Measurements from ENCODE around the gene ADGRG1. TPM values are rescaled to one million over a fixed set of nuclear protein-coding genes. Genes with fewer than 3 reads are reported as not detected.

The ADGRG1 gene
- total and polyA plus RNA-seq, 2 donors (not counting 1 experiment from before 2014, with no cell fraction given): 0.20 to 0.61 TPM

GRCh38 chr16:57640612-57641011, 12.2 kb downstream of the ADGRG1 start:
- Histone ChIP-seq H2AFZ (ENCODE audit: insufficient read depth, low read depth, low read length, poor library complexity, severe bottlenecking) (no peak overlapping the region), H3K4me2 (replicated peaks; ENCODE audit: low read depth, low read length, poor library complexity, severe bottlenecking) (no peak overlapping the region), H3K4me1 (ENCODE audit: control insufficient read depth in 2 of 2, insufficient read depth in 2 of 2, low read length in 2 of 2) (peaks cover 4 to 9% of the 10 kb centered on the region in 2 donors), H3K36me3 (replicated peaks in 1 of 2; ENCODE audit: control extremely low read depth in 1 of 2, control insufficient read depth in 1 of 2, extremely low read depth in 1 of 2, insufficient read depth in 2 of 2, low read length in 1 of 2) (no peaks in the 10 kb centered on the region), H3K4me3 (ENCODE audit: control extremely low read depth in 1 of 5, extremely low read depth in 1 of 5, insufficient read depth in 1 of 5, low read depth in 2 of 5, low read length in 4 of 5) (no peak overlapping the region), H3K79me2 (ENCODE audit: control insufficient read depth, insufficient read depth, low read length) (no peaks in the 10 kb centered on the region), H3K27ac (ENCODE audit: low read length in 2 of 2) (no peak overlapping the region), H3K9me3 (ENCODE audit: control extremely low read depth in 1 of 3, control insufficient read depth in 2 of 3, insufficient read depth in 1 of 3, low read length in 2 of 3) (peaks cover 0 to 14% (median 0%) of the 10 kb centered on the region in 3 donors), H3K9ac (ENCODE audit: low read length) (no peak overlapping the region), H4K20me1 (ENCODE audit: control insufficient read depth, insufficient read depth, low read length, poor library complexity, severe bottlenecking) (no peaks in the 10 kb centered on the region), H3K27me3 (replicated peaks in 1 of 4; ENCODE audit: control extremely low read depth in 1 of 4, control insufficient read depth in 3 of 4, insufficient read depth in 4 of 4, low read length in 3 of 4) (peaks cover 0 to 15% (median 0%) of the 10 kb centered on the region in 4 experiments)
- Mint-ChIP-seq H3K27ac (no peak overlapping the region), H3K9me3 (ENCODE audit: insufficient read depth) (no peaks in the 10 kb centered on the region), H3K4me1 (peaks cover 2% of the 10 kb centered on the region), H3K4me3 (no peak overlapping the region), H3K27me3 (peaks cover 15% of the 10 kb centered on the region)
- no peak for DNase-seq
- POLR2A ChIA-PET: no interaction called here
- TF ChIP-seq EZH2 (IDR thresholded peaks at IDR 0.05; ENCODE audit: borderline replicate concordance, insufficient read depth, low read depth, low read length, poor library complexity, severe bottlenecking): no peak
- no peak for TF ChIP-seq CTCF (IDR thresholded peaks at IDR 0.05)
- 62% methylated on average over 7 of the region's 8 CpGs for WGBS (ENCODE audit: insufficient coverage)
- no peak for ATAC-seq (ENCODE audit: low read depth)
- CTCF ChIA-PET: interaction anchor here (0.6 to 3.6 kb wide), 2 partner anchors 9 to 64 kb away, joined by 3 to 12 read pairs; no protein-coding TSS in a partner anchor
- intact Hi-C loops (cut with micrococcal nuclease): no loop called here

- Histone ChIP-seq H3K36me3 (replicated peaks in 1 of 2; ENCODE audit: control extremely low read depth in 1 of 2, control insufficient read depth in 1 of 2, extremely low read depth in 1 of 2, insufficient read depth in 2 of 2, low read length in 1 of 2) (no peaks in the 10 kb centered on the region), H3K79me2 (ENCODE audit: control insufficient read depth, insufficient read depth, low read length) (no peaks in the 10 kb centered on the region), H3K4me1 (ENCODE audit: control insufficient read depth in 2 of 2, insufficient read depth in 2 of 2, low read length in 2 of 2) (peaks cover 9 to 14% of the 10 kb centered on the region in 2 donors), H3K9ac (ENCODE audit: low read length) (no peak overlapping the region), H4K20me1 (ENCODE audit: control insufficient read depth, insufficient read depth, low read length, poor library complexity, severe bottlenecking) (no peaks in the 10 kb centered on the region), H3K4me2 (replicated peaks; ENCODE audit: low read depth, low read length, poor library complexity, severe bottlenecking) (no peak overlapping the region), H3K4me3 (ENCODE audit: control extremely low read depth in 1 of 5, extremely low read depth in 1 of 5, insufficient read depth in 1 of 5, low read depth in 2 of 5, low read length in 4 of 5) (no peak overlapping the region), H3K9me3 (ENCODE audit: control extremely low read depth in 1 of 3, control insufficient read depth in 2 of 3, insufficient read depth in 1 of 3, low read length in 2 of 3) (peaks cover 0 to 14% (median 0%) of the 10 kb centered on the region in 3 donors), H2AFZ (ENCODE audit: insufficient read depth, low read depth, low read length, poor library complexity, severe bottlenecking) (no peak overlapping the region), H3K27me3 (replicated peaks in 1 of 4; ENCODE audit: control extremely low read depth in 1 of 4, control insufficient read depth in 3 of 4, insufficient read depth in 4 of 4, low read length in 3 of 4) (peaks cover 0 to 9% (median 0%) of the 10 kb centered on the region in 4 experiments), H3K27ac (ENCODE audit: low read length in 2 of 2) (no peak overlapping the region)
- POLR2A ChIA-PET: no interaction called here
- no peaks in the 10 kb centered on the region for H3K9me3 Mint-ChIP-seq (ENCODE audit: insufficient read depth)
- DNase-seq (no peak), ATAC-seq (ENCODE audit: low read depth) (no peak)
- no peak for TF ChIP-seq CTCF (IDR thresholded peaks at IDR 0.05)
- no peak for TF ChIP-seq EZH2 (IDR thresholded peaks at IDR 0.05; ENCODE audit: borderline replicate concordance, insufficient read depth, low read depth, low read length, poor library complexity, severe bottlenecking)
- intact Hi-C loops (cut with micrococcal nuclease): no loop called here
- peaks cover 8% of the 10 kb centered on the region for H3K27me3 Mint-ChIP-seq
- peaks cover 15% of the 10 kb centered on the region for H3K4me1 Mint-ChIP-seq
- no peak overlapping the region for H3K4me3 Mint-ChIP-seq
- 83% methylated on average over 10 of the region's 11 CpGs for WGBS (ENCODE audit: insufficient coverage)
- no peak overlapping the region for H3K27ac Mint-ChIP-seq
- CTCF ChIA-PET: no interaction called here
These were observed 14.0 kb downstream of the ADGRG1 start for GRCh38 chr16:57642160-57643135.

Measured in B cell (primary cell).